Activated T-cell treated with anti-CD3 and anti-CD28 coated beads, Interleukin-2, amount 50 U/mL, for 48 hours (primary cell): ENCODE data around the gene SLC29A2.
A peak's percentile ranks its signal among the peaks of the same experiment; 100 is the strongest.
"Not testable (repeated sequence)": the region's sequence is repeated elsewhere in the genome, so short reads cannot be mapped to it uniquely, and the experiment has no call there.

Source experiments
- DNase-seq, 2 experiments: peaks; one replicate each; pipeline ENCODE4 v3.0.0-alpha.2; 2020

SLC29A2 gene

GRCh38 chr11:66371627-66372415, at the start of gene SLC29A2:
Gene SLC29A2, minus strand, starts transcription at chr11:66371760. Its CDS starts 169 bp downstream, at chr11:66371591.
- peak; percentile 87 to 90 for DNase-seq

- DNase-seq: no peak
Measured at GRCh38 chr11:66420671-66421476, 49.3 kb upstream of the SLC29A2 start, which contains the start of gene NPAS4. Gene NPAS4, plus strand, starts transcription at chr11:66421035. Its CDS starts 145 bp downstream, at chr11:66421180.

- DNase-seq: no peak
Measured at GRCh38 chr11:66419825-66420224, 48.3 kb upstream of the SLC29A2 start.

- no peak for DNase-seq
Measured at GRCh38 chr11:66418986-66419308, 47.4 kb upstream of the SLC29A2 start.

- peak; percentile 80 to 85 for DNase-seq
Measured at GRCh38 chr11:66418168-66418985, 46.8 kb upstream of the SLC29A2 start.

GRCh38 chr11:66417000-66417399, 45.4 kb upstream of the SLC29A2 start:
- peak; percentile 53 to 58 for DNase-seq

GRCh38 chr11:66415423-66415822, 43.9 kb upstream of the SLC29A2 start:
- no peak for DNase-seq

GRCh38 chr11:66414120-66414934, 42.8 kb upstream of the SLC29A2 start:
- no peak for DNase-seq

- DNase-seq: no peak
Measured at GRCh38 chr11:66413167-66413566, 41.6 kb upstream of the SLC29A2 start.

- no peak for DNase-seq
Measured at GRCh38 chr11:66412110-66412509, 40.5 kb upstream of the SLC29A2 start.

- no peak for DNase-seq
Measured at GRCh38 chr11:66411323-66411722, 39.8 kb upstream of the SLC29A2 start.

- DNase-seq: no peak
Measured at GRCh38 chr11:66410191-66410590, 38.6 kb upstream of the SLC29A2 start.

GRCh38 chr11:66409226-66409625, 37.7 kb upstream of the SLC29A2 start:
- DNase-seq: no peak

- peak; percentile 99 for DNase-seq
Measured at GRCh38 chr11:66408488-66409214, 37.1 kb upstream of the SLC29A2 start.

- no peak for DNase-seq
Measured at GRCh38 chr11:66407651-66408050, 36.1 kb upstream of the SLC29A2 start.

GRCh38 chr11:66393954-66394353, 22.4 kb upstream of the SLC29A2 start:
- no peak for DNase-seq

GRCh38 chr11:66391322-66391721, 19.8 kb upstream of the SLC29A2 start:
- DNase-seq: no peak

- peak; percentile 80 to 81 for DNase-seq
Measured at GRCh38 chr11:66388780-66389386, 17.3 kb upstream of the SLC29A2 start.

- DNase-seq: peak; percentile 89 to 91
Measured at GRCh38 chr11:66386171-66387069, 14.9 kb upstream of the SLC29A2 start.

- DNase-seq: not testable (repeated sequence)
Measured at GRCh38 chr11:66384316-66384715, 12.8 kb upstream of the SLC29A2 start.
